Neural cell (in vitro differentiated cells): ENCODE data around the gene ELOVL3. TPM values are rescaled to one million over a fixed set of nuclear protein-coding genes. Genes with fewer than 3 reads are reported as not detected.

Experiments used
- H2AFZ ChIP-seq: fragments of 200-600, 300-800 bp; sonication (generic), shearing (Covaris generic); 2 replicates; pipeline ENCODE4 v1.6.0; 2014; ENCODE audit warnings: low read depth, mild to moderate bottlenecking, antibody characterized with exemption, low read length, moderate library complexity
- H3F3A ChIP-seq: fragments of 200-600 bp; shearing (Covaris generic); 2 replicates; pipeline ENCODE4 v1.6.1; 2016; ENCODE audit warnings: mild to moderate bottlenecking, moderate library complexity, mixed read lengths, antibody characterized with exemption, low read length; ENCODE audit not compliant: insufficient read depth, poor library complexity, severe bottlenecking
- H3K27ac ChIP-seq: fragments of 200-600, 300-800 bp; sonication (generic), shearing (Covaris generic); 2 replicates; pipeline ENCODE4 v1.5.1; 2014; ENCODE audit warnings: mild to moderate bottlenecking, low read length, moderate library complexity
- H3K27me3 ChIP-seq: fragments of 300-800, 200-600 bp; sonication (generic), shearing (Covaris generic); 2 replicates; pipeline ENCODE4 v1.6.0; 2014; ENCODE audit warnings: mild to moderate bottlenecking, low read depth, low read length, moderate library complexity; ENCODE audit not compliant: insufficient read depth
- H3K36me3 ChIP-seq: fragments of 300-800, 200-600 bp; sonication (generic), shearing (Covaris generic); 2 replicates; pipeline ENCODE4 v1.5.1; 2014; ENCODE audit warnings: mild to moderate bottlenecking, antibody characterized with exemption, low read length, moderate library complexity; ENCODE audit not compliant: insufficient read depth
- H3K4me2 ChIP-seq: fragments of 300-800, 200-600 bp; sonication (generic), shearing (Covaris generic); 2 replicates; pipeline ENCODE4 v1.6.0; 2014; ENCODE audit warnings: mild to moderate bottlenecking, low read length
- H3K4me3 ChIP-seq: fragments of 300-800, 200-600 bp; sonication (generic), shearing (Covaris generic); 2 replicates; pipeline ENCODE4 v1.5.1; 2014; ENCODE audit warnings: mild to moderate bottlenecking, low read length, moderate library complexity
- H3K79me2 ChIP-seq: fragments of 200-600 bp; shearing (Covaris generic); replicated peaks from 2 replicates; pipeline ENCODE4 v1.6.0; 2014; ENCODE audit warnings: mild to moderate bottlenecking, low read length, moderate library complexity; ENCODE audit not compliant: insufficient read depth
- H3K9ac ChIP-seq: fragments of 300-800, 200-600 bp; sonication (generic), shearing (Covaris generic); 2 replicates; pipeline ENCODE4 v1.6.1; 2016; ENCODE audit warnings: mild to moderate bottlenecking, low read length, mixed read lengths
- H3K9me2 ChIP-seq: fragments of 200-600 bp; shearing (Covaris generic); 2 replicates; pipeline ENCODE4 v1.6.1; 2016; ENCODE audit warnings: mild to moderate bottlenecking, low read length, mixed read lengths; ENCODE audit not compliant: insufficient read depth
- H3K9me3 ChIP-seq: fragments of 200-600, 300-800 bp; sonication (generic), shearing (Covaris generic); 2 replicates; pipeline ENCODE4 v1.6.1; 2016; ENCODE audit warnings: mild to moderate bottlenecking, mixed run types, low read length, moderate library complexity, mixed read lengths
- H4K20me1 ChIP-seq: fragments of 200-600 bp; shearing (Covaris generic); 2 replicates; pipeline ENCODE4 v1.6.1; 2016; ENCODE audit warnings: mild to moderate bottlenecking, mixed run types; ENCODE audit not compliant: insufficient read depth
- CTCF ChIP-seq: fragments of 450-650 bp; IDR thresholded peaks from 2 replicates; pipeline ENCODE4 v1.5.1; 2014; ENCODE audit warnings: antibody characterized with exemption, mild to moderate bottlenecking, moderate library complexity; ENCODE audit not compliant: poor library complexity, severe bottlenecking
- EP300 ChIP-seq: fragments of 450-650 bp; conservative IDR thresholded peaks from 2 replicates; pipeline ENCODE4 v1.6.1; 2014; ENCODE audit warnings: antibody characterized with exemption, mild to moderate bottlenecking, moderate library complexity; ENCODE audit not compliant: poor library complexity, severe bottlenecking
- EZH2 ChIP-seq: fragments of 200-600, 300-800 bp; shearing (Covaris generic), sonication (generic); IDR thresholded peaks from 2 replicates; pipeline ENCODE4 v1.6.1; 2014; ENCODE audit warnings: antibody characterized with exemption, low read length, borderline replicate concordance, mild to moderate bottlenecking; ENCODE audit not compliant: insufficient read depth, poor library complexity, severe bottlenecking
- MXI1 ChIP-seq: fragments of 450-650 bp; conservative IDR thresholded peaks from 2 replicates; pipeline ENCODE4 v1.6.1; 2014; ENCODE audit warnings: antibody characterized with exemption, mild to moderate bottlenecking; ENCODE audit not compliant: poor library complexity, severe bottlenecking
- POLR2AphosphoS5 ChIP-seq: IDR thresholded peaks from 2 replicates; pipeline ENCODE4 v1.6.1; 2012
- RAD21 ChIP-seq: fragments of 450-650 bp; conservative IDR thresholded peaks from 2 replicates; pipeline ENCODE4 v1.6.1; 2014; ENCODE audit warnings: antibody characterized with exemption, mild to moderate bottlenecking, moderate library complexity
- REST ChIP-seq: IDR thresholded peaks from 2 replicates; pipeline ENCODE4 v1.6.1; 2012; ENCODE audit warnings: borderline replicate concordance
- SMC3 ChIP-seq: fragments of 450-650 bp; conservative IDR thresholded peaks from 2 replicates; pipeline ENCODE4 v1.6.1; 2014; ENCODE audit warnings: antibody characterized with exemption, mild to moderate bottlenecking, moderate library complexity; ENCODE audit not compliant: poor library complexity
- TAF1 ChIP-seq: IDR thresholded peaks from 2 replicates; pipeline ENCODE4 v1.6.1; 2012; ENCODE audit warnings: low read depth
- polyA plus RNA-seq: library from polyadenylated mRNA; depleted of rRNA; stranded (reverse); fragments of >200 nt; gene quantifications from 2 replicates; pipeline ENCODE4 v1.2.3, GENCODE V29; 2014

Gene ELOVL3
- polyA plus RNA-seq, 1 donor from 2014 or later = not detected

GRCh38 chr10:102241444-102242117 lies 15.5 kb downstream of the ELOVL3 start, which contains the start of gene PITX3:
Gene PITX3, minus strand, starts transcription at chr10:102241512. Its CDS starts 9,432 bp downstream, at chr10:102232080.
- no peak for TF ChIP-seq RAD21
- TF ChIP-seq MXI1 = peak; percentile 92
- no peak for TF ChIP-seq TAF1
- peak; percentile 25 for TF ChIP-seq CTCF
- TF ChIP-seq EP300 = no peak
- no peaks in the 10 kb centered on the region for H3K36me3 ChIP-seq
- peak within 1 kb of the TSS; percentile 72 for H3K4me3 ChIP-seq
- H4K20me1 ChIP-seq = no peaks in the 10 kb centered on the region
- no peak within 1 kb of the TSS for H2AFZ ChIP-seq
- H3K27ac ChIP-seq = no peak within 1 kb of the TSS
- peak within 1 kb of the TSS; percentile 73 for H3K4me2 ChIP-seq
- no peaks in the 10 kb centered on the region for H3F3A ChIP-seq
- H3K27me3 ChIP-seq = peaks cover 61% of the 10 kb centered on the region
- no peaks in the 10 kb centered on the region for H3K9me3 ChIP-seq
- no peak within 1 kb of the TSS for H3K9ac ChIP-seq
- peaks cover 11% of the 10 kb centered on the region for H3K79me2 ChIP-seq
- H3K9me2 ChIP-seq = no peaks in the 10 kb centered on the region

GRCh38 chr10:102242118-102242485 lies 16.0 kb downstream of the ELOVL3 start:
- no peak for TF ChIP-seq MXI1
- no peak for TF ChIP-seq RAD21
- H2AFZ ChIP-seq = no peak overlapping the region
- H3K79me2 ChIP-seq = peaks cover 16% of the 10 kb centered on the region
- H3K9me2 ChIP-seq = no peaks in the 10 kb centered on the region
- no peaks in the 10 kb centered on the region for H4K20me1 ChIP-seq
- peaks cover 56% of the 10 kb centered on the region for H3K27me3 ChIP-seq
- H3K4me3 ChIP-seq = peak overlapping the region; percentile 72
- H3F3A ChIP-seq = no peaks in the 10 kb centered on the region
- no peak overlapping the region for H3K9ac ChIP-seq
- H3K9me3 ChIP-seq = no peaks in the 10 kb centered on the region
- no peak overlapping the region for H3K27ac ChIP-seq
- peak overlapping the region; percentile 73 for H3K4me2 ChIP-seq
- H3K36me3 ChIP-seq = no peaks in the 10 kb centered on the region

GRCh38 chr10:102243309-102243708 lies 17.2 kb downstream of the ELOVL3 start:
- H3K4me2 ChIP-seq = no peak overlapping the region
- no peaks in the 10 kb centered on the region for H3K9me2 ChIP-seq
- H3K27me3 ChIP-seq = peaks cover 46% of the 10 kb centered on the region
- no peak overlapping the region for H3K9ac ChIP-seq
- TF ChIP-seq CTCF (no peak), RAD21 (no peak), MXI1 (no peak), SMC3 (no peak), TAF1 (no peak), EP300 (no peak), POLR2AphosphoS5 (no peak), EZH2 (no peak), REST (no peak)
- H3K4me3 ChIP-seq = no peak overlapping the region
- no peaks in the 10 kb centered on the region for H3F3A ChIP-seq
- no peaks in the 10 kb centered on the region for H3K9me3 ChIP-seq
- H3K27ac ChIP-seq = no peak overlapping the region
- no peak overlapping the region for H2AFZ ChIP-seq
- peaks cover 5% of the 10 kb centered on the region for H4K20me1 ChIP-seq
- H3K79me2 ChIP-seq = peaks cover 29% of the 10 kb centered on the region
- no peaks in the 10 kb centered on the region for H3K36me3 ChIP-seq
